ENCODE results near the gene CLCNKB. TPM values are rescaled to one million over a fixed set of nuclear protein-coding genes. Genes with fewer than 3 reads are reported as not detected.

Gene CLCNKB
- total and polyA plus RNA-seq, 2 of the 13 experiments (the other 11 are each of a cell fraction or from before 2014, with no cell fraction given): 0.04 TPM; not detected in 1

GRCh38 chr1:16082283-16083038 lies 38.9 kb downstream of the CLCNKB start (continued):
- TF ChIP-seq ZNF704 (CRISPR knock-in tag; IDR thresholded peaks at IDR 0.05; ENCODE audit: borderline replicate concordance): no peak
- no peak for TF ChIP-seq ZGPAT (CRISPR knock-in tag; IDR thresholded peaks at IDR 0.05)
- 0 out of 2 replicates have a peak, but pooled peaks have one; percentile 33 for TF ChIP-seq SRY (CRISPR knock-in tag; IDR thresholded peaks at IDR 0.05)
- no peak for TF ChIP-seq THAP8 (CRISPR knock-in tag; IDR thresholded peaks at IDR 0.05; ENCODE audit: borderline replicate concordance)
- TF ChIP-seq TBX3 (IDR thresholded peaks at IDR 0.05; ENCODE audit: borderline replicate concordance): no peak
- TF ChIP-seq SMYD3 (CRISPR knock-in tag; IDR thresholded peaks at IDR 0.05): no peak
- peak; percentile 79 for TF ChIP-seq RAD21 (CRISPR knock-in tag; IDR thresholded peaks at IDR 0.05)
- TF ChIP-seq GTF3A (CRISPR knock-in tag; conservative IDR thresholded peaks at IDR 0.05): no peak
- 0 out of 2 replicates have a peak, but pooled peaks have one; percentile 38 for TF ChIP-seq IKZF5 (CRISPR knock-in tag; IDR thresholded peaks at IDR 0.05)
- TF ChIP-seq HES4 (CRISPR knock-in tag; IDR thresholded peaks at IDR 0.05; ENCODE audit: borderline replicate concordance): no peak
- 0 out of 2 replicates have a peak, but pooled peaks have one; percentile 18 for TF ChIP-seq KDM2A (CRISPR knock-in tag; IDR thresholded peaks at IDR 0.05; ENCODE audit: borderline replicate concordance, low read depth)
- 0 out of 2 replicates have a peak, but pooled peaks have one; percentile 39 for TF ChIP-seq SP140L (CRISPR knock-in tag; IDR thresholded peaks at IDR 0.05; ENCODE audit: borderline replicate concordance)
- 0 out of 2 replicates have a peak, but pooled peaks have one; percentile 12 for TF ChIP-seq ZBTB21 (CRISPR knock-in tag; IDR thresholded peaks at IDR 0.05)
- TF ChIP-seq ZNF687 (CRISPR knock-in tag; IDR thresholded peaks at IDR 0.05): peak; percentile 31
- no peak for TF ChIP-seq ATF5 (CRISPR knock-in tag; IDR thresholded peaks at IDR 0.05; ENCODE audit: low read depth)
- TF ChIP-seq RXRA (CRISPR knock-in tag; IDR thresholded peaks at IDR 0.05): 0 out of 2 replicates have a peak, but pooled peaks have one; percentile 14
- TF ChIP-seq ZNF569 (CRISPR knock-in tag; IDR thresholded peaks at IDR 0.05; ENCODE audit: borderline replicate concordance): no peak
- no peak for TF ChIP-seq MTA1 (CRISPR knock-in tag; IDR thresholded peaks at IDR 0.05; ENCODE audit: borderline replicate concordance)
- no peak for TF ChIP-seq ZFYVE20 (CRISPR knock-in tag; IDR thresholded peaks at IDR 0.05; ENCODE audit: borderline replicate concordance, low read depth)

Data from HepG2 (cell line).